Stimulated activated CD8-positive, alpha-beta memory T cell treated with anti-CD3 and anti-CD28 coated beads, Interleukin-12 subunit alpha, Interleukin-12 subunit beta, amount 100 ng/mL, for 4 hours (primary cell): ENCODE measurements around the gene DNAH6.

Source experiments
- DNase-seq: peaks from one replicate; pipeline ENCODE4 v3.0.0-alpha.2; 2020; ENCODE audit warnings: low read depth

Gene DNAH6

GRCh38 chr2:84700006-84700405 lies 183.7 kb downstream of the DNAH6 start:
- no peak for DNase-seq

- no peak for DNase-seq
Measured at GRCh38 chr2:84701880-84702279, 185.6 kb downstream of the DNAH6 start.

- DNase-seq, result no peak
Measured at GRCh38 chr2:84702941-84703340, 186.6 kb downstream of the DNAH6 start.

GRCh38 chr2:84703831-84704230 lies 187.5 kb downstream of the DNAH6 start:
- no peak for DNase-seq

GRCh38 chr2:84704505-84705244 lies 188.4 kb downstream of the DNAH6 start:
- no peak for DNase-seq

GRCh38 chr2:84705858-84706257 lies 189.6 kb downstream of the DNAH6 start:
- no peak for DNase-seq

GRCh38 chr2:84708442-84708841 lies 192.1 kb downstream of the DNAH6 start:
- no peak for DNase-seq

GRCh38 chr2:84711651-84712050 lies 195.4 kb downstream of the DNAH6 start:
- no peak for DNase-seq

GRCh38 chr2:84713441-84713840 lies 197.1 kb downstream of the DNAH6 start:
- DNase-seq, result no peak

GRCh38 chr2:84716564-84716963 lies 200.3 kb downstream of the DNAH6 start:
- DNase-seq, result no peak

- DNase-seq, result no peak
Measured at GRCh38 chr2:84717302-84717701, 201.0 kb downstream of the DNAH6 start.

GRCh38 chr2:84719434-84719833 lies 203.1 kb downstream of the DNAH6 start:
- no peak for DNase-seq

GRCh38 chr2:84723831-84724230 lies 207.5 kb downstream of the DNAH6 start:
- DNase-seq, result no peak

- no peak for DNase-seq
Measured at GRCh38 chr2:84725717-84726116, 209.4 kb downstream of the DNAH6 start.

- no peak for DNase-seq
Measured at GRCh38 chr2:84727315-84727714, 211.0 kb downstream of the DNAH6 start.

GRCh38 chr2:84729224-84729623 lies 212.9 kb downstream of the DNAH6 start:
- no peak for DNase-seq

- DNase-seq, result no peak
Measured at GRCh38 chr2:84731185-84731584, 214.9 kb downstream of the DNAH6 start.

- DNase-seq, result no peak
Measured at GRCh38 chr2:84732897-84733778, 216.8 kb downstream of the DNAH6 start.

GRCh38 chr2:84735389-84735788 lies 219.1 kb downstream of the DNAH6 start:
- no peak for DNase-seq

GRCh38 chr2:84741182-84741822 lies 225.0 kb downstream of the DNAH6 start:
- DNase-seq, result peak; percentile 11

- DNase-seq, result no peak
Measured at GRCh38 chr2:84748341-84748740, 232.0 kb downstream of the DNAH6 start.

GRCh38 chr2:84749442-84749841 lies 233.1 kb downstream of the DNAH6 start:
- no peak for DNase-seq

- DNase-seq, result no peak
Measured at GRCh38 chr2:84755096-84755495, 238.8 kb downstream of the DNAH6 start.
